Effector memory CD4-positive, alpha-beta T cell (primary cell): Measurements from ENCODE around the gene PLEKHD1.

Experiments used
- DNase-seq, 3 donors: peaks; one replicate each; pipeline ENCODE4 v3.0.0-alpha.2; 2020
- H3K27ac ChIP-seq: 2 replicates; pipeline ENCODE4 v1.7.0; 2013; ENCODE audit warnings: mild to moderate bottlenecking, low read length, moderate library complexity; ENCODE audit not compliant: insufficient read depth, poor library complexity, severe bottlenecking
- H3K27me3 ChIP-seq: replicated peaks from 2 replicates; pipeline ENCODE4 v1.7.0; 2013; ENCODE audit warnings: mild to moderate bottlenecking, low read length; ENCODE audit not compliant: insufficient read depth, control insufficient read depth, poor library complexity, severe bottlenecking
- H3K36me3 ChIP-seq: 2 replicates; pipeline ENCODE4 v1.7.0; 2013; ENCODE audit warnings: mild to moderate bottlenecking, low read length, moderate library complexity; ENCODE audit not compliant: control insufficient read depth, insufficient read depth
- H3K4me1 ChIP-seq: 2 replicates; pipeline ENCODE4 v1.7.0; 2013; ENCODE audit warnings: low read length, mild to moderate bottlenecking; ENCODE audit not compliant: control insufficient read depth, insufficient read depth, poor library complexity, severe bottlenecking
- H3K4me3 ChIP-seq: 2 replicates; pipeline ENCODE4 v1.7.0; 2013; ENCODE audit warnings: low read length, low read depth, mild to moderate bottlenecking; ENCODE audit not compliant: insufficient read depth, poor library complexity, severe bottlenecking
- H3K9me3 ChIP-seq: 2 replicates; pipeline ENCODE4 v1.7.0; 2013; ENCODE audit warnings: mild to moderate bottlenecking, low read length, moderate library complexity; ENCODE audit not compliant: control insufficient read depth

PLEKHD1 gene

DNA sequence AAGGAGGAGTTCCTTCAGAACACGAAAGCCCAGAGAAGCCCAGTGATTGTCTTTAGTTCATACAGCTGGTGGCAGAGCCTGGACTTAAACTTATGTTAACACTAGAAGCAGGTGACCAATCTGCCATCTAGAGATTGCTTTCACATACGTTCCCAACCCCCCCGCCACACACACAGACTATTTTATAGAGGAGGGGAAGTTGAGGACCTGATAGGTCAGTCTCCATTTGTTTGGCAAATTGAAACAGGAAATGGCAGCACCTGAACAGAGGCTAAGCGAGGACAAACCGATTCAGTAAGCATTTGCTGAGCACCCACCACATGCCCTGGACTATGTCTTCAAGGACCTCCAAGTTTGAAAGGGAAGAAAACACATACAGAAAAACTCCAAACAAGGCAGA lies 4.8 kb upstream of the PLEKHD1 start:
- Histone ChIP-seq H3K36me3 (no peaks in the 10 kb centered on the region), H3K27ac (no peak overlapping the region), H3K9me3 (no peaks in the 10 kb centered on the region), H3K4me1 (peaks cover 4% of the 10 kb centered on the region), H3K4me3 (no peak overlapping the region), H3K27me3 (peaks cover 6% of the 10 kb centered on the region)
- DNase-seq, result no peak

DNA sequence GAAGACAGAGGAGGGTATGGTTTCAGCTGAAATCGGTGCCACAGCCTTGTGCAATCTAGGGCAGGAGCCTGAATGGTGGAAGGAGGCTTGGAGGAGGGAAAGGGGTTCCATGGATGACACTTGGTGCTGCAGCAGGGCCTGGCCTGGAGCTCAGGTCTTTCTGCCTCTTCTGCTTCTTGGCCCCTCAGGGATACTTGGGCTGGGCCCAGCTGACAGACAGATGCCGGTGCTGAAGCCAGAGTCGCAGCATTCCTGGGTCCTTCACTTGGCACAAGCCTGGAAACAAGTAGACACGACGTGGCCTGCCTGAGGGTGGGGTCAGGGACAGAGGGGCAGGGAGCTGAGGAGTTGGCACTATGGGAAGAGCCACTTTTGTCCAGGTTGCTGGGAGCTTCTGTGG lies 4.4 kb upstream of the PLEKHD1 start:
- H3K27me3 ChIP-seq, result peaks cover 6% of the 10 kb centered on the region
- H3K4me1 ChIP-seq, result peaks cover 4% of the 10 kb centered on the region
- no peaks in the 10 kb centered on the region for H3K9me3 ChIP-seq
- no peak overlapping the region for H3K4me3 ChIP-seq
- H3K27ac ChIP-seq, result no peak overlapping the region
- DNase-seq, result no peak
- H3K36me3 ChIP-seq, result no peaks in the 10 kb centered on the region

DNA sequence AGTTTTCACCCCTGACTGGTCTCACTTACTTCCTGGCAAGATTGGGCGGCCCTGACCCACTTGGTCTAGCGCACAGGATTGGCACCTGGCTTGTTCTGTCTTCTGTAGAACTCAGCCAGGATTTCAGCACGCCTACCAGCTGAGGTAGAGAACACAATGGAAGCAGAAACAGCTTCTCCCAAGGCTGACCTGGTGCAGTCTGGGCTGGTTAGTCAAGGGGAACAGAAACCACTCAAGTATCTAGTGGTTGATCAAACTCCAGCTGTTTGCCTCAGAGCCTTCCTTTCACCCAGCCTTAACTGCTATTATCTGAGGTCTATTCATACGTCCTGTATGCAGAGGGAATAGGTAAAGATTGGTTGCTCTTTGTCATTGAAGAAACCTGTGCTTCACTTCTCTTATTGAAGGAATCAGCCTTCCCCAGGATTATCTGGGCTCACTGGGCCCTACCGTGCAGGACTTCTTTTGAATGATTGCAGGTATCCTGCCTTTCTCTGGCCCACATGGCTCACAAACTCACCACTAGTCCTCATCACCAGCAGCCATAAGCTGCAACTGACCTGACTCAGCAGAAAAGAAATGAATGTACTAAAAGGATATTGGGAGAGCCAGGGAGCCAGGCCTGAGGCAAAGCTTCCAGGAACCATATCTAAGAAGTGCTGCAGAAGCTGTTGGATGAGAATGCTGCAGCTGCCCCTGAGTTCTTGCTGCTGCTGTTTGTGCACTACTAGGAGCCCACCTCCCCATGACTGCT lies 2.5 kb upstream of the PLEKHD1 start:
- no peaks in the 10 kb centered on the region for H3K9me3 ChIP-seq
- H3K36me3 ChIP-seq, result no peaks in the 10 kb centered on the region
- H3K4me3 ChIP-seq, result no peak overlapping the region
- DNase-seq, result no peak
- H3K4me1 ChIP-seq, result peaks cover 4% of the 10 kb centered on the region
- no peak overlapping the region for H3K27ac ChIP-seq
- H3K27me3 ChIP-seq, result peaks cover 6% of the 10 kb centered on the region

DNA sequence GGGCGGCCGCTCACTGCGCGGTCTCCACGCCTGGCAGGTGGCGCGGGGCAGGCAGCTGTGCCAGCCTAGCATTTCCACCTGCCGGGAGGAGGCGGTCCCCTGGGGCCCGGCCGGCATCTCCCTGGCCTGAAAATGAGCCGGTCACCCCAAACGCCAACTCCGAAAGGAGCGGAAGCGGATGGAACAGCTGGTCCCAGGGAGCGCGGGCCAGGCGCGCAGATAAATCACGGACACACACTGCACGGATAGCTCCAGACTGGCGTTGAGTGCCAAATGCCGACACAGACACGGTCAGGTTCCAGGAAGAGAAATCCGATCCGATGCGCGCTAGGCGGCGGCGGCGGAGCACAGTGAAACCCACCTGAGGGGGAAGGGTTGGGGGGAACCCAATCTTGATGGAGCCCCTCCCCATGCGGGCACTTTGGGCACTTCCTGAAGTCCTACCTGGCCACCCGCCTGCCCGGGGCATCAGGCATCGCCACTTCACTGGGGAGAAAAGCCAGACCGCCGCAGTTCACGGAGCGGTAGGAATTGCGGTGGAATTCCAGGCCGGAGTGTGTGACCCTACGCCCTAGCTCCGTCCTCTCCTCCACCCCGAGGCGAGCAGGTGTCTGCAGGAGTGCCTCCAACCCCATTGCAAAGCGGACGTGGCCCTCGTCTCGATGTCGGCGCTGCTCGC lies 624 bp upstream of the PLEKHD1 start:
- no peaks in the 10 kb centered on the region for H3K9me3 ChIP-seq

DNA sequence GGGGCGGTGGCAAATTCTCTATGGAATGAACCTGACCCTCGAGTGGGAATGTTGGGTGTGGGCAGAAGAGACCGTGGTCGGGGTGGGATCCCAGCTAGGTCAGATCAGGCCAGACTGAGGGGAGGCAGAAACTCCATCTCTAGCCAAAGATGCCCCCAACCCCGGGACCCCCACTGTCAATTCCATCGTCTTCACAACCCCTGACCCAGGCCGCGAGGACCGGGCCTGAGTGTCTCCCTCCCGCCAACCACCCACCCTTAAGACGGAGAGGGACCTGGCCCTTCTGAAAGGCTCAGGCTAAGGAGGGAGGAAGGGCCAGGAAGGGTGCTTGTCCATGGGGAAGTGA lies 760 bp downstream of the PLEKHD1 start:
- Histone ChIP-seq H3K4me1 (peaks cover 4% of the 10 kb centered on the region), H3K36me3 (no peaks in the 10 kb centered on the region), H3K4me3 (no peak overlapping the region), H3K27me3 (peaks cover 6% of the 10 kb centered on the region), H3K9me3 (no peaks in the 10 kb centered on the region), H3K27ac (no peak overlapping the region)
- no peak for DNase-seq

More for the DNA sequence above, 624 bp upstream of the PLEKHD1 start:
- Histone ChIP-seq H3K36me3 (no peaks in the 10 kb centered on the region), H3K4me1 (peaks cover 4% of the 10 kb centered on the region), H3K27me3 (peaks cover 6% of the 10 kb centered on the region), H3K27ac (no peak overlapping the region), H3K4me3 (no peak overlapping the region)
- DNase-seq, result no peak

DNA sequence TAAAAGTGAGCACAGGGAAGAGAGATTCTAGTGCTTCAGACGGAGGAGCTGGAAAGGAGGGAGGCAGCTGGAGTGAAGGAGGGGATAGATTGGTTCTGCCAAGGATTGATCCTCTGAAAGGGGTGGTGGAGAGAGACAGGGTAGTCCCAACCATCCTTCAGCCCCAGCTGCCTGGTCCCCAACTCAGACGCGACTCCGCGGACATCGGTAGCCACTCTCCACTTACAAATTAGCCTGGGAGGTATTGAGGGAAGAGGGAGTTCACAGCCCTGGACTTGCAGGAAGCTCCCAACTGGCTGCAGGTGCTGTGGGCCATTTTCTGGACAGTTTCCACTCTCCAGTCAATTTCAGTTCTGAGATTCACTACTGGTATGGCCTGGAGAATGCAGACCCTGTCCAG lies 1.2 kb downstream of the PLEKHD1 start:
- no peak for DNase-seq
- no peak overlapping the region for H3K4me3 ChIP-seq
- H3K4me1 ChIP-seq, result peaks cover 4% of the 10 kb centered on the region
- no peaks in the 10 kb centered on the region for H3K36me3 ChIP-seq
- no peaks in the 10 kb centered on the region for H3K9me3 ChIP-seq
- H3K27ac ChIP-seq, result no peak overlapping the region
- peaks cover 6% of the 10 kb centered on the region for H3K27me3 ChIP-seq

DNA sequence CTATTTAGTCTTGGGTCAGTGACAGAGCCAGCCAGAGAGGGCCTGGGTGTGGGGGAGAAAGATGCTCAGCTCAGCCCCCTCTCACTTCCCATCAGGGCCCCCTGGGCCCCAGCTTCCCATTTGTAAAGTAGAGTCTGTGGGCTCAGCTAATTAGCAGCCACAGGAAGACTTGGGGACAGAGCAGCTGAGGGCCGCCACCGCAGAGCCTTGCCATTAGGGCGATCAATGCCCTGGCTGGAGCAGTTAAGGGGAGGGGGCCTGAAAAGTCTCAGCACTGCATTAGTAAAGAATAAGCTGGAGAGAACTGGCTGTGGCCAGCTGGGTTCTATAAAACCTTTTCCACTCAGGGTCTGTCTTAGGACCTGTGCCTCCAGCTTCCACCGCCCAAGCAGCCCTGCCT lies 2.7 kb downstream of the PLEKHD1 start:
- Histone ChIP-seq H3K4me1 (peaks cover 4% of the 10 kb centered on the region), H3K27me3 (peaks cover 6% of the 10 kb centered on the region), H3K27ac (no peak overlapping the region)

DNA sequence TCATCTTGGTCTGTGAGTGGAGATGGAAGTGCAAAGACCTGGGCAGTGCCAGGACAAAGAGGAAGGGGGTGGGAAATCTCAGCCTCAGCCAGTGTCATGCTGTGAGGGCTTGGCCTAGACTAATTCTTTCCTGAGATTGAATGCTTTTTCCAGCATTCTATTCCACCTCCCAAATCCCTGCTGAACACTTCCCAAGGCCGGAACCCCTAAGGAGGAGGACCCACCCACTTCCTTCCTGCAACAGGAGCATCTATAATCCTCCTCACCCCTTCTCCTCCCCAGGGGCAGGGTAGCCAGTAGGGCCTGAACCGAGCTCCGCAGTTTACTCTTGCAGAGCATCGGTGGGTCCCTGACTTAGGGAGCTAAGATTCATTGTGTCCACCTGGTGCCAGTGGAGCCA lies 3.2 kb downstream of the PLEKHD1 start:
- no peak overlapping the region for H3K27ac ChIP-seq
- peaks cover 6% of the 10 kb centered on the region for H3K27me3 ChIP-seq
- no peak for DNase-seq
- no peaks in the 10 kb centered on the region for H3K9me3 ChIP-seq
- peaks cover 4% of the 10 kb centered on the region for H3K4me1 ChIP-seq
- H3K36me3 ChIP-seq, result no peaks in the 10 kb centered on the region
- H3K4me3 ChIP-seq, result no peak overlapping the region

More for the DNA sequence above, 2.7 kb downstream of the PLEKHD1 start:
- H3K4me3 ChIP-seq, result no peak overlapping the region
- H3K36me3 ChIP-seq, result no peaks in the 10 kb centered on the region
- no peak for DNase-seq
- no peaks in the 10 kb centered on the region for H3K9me3 ChIP-seq

DNA sequence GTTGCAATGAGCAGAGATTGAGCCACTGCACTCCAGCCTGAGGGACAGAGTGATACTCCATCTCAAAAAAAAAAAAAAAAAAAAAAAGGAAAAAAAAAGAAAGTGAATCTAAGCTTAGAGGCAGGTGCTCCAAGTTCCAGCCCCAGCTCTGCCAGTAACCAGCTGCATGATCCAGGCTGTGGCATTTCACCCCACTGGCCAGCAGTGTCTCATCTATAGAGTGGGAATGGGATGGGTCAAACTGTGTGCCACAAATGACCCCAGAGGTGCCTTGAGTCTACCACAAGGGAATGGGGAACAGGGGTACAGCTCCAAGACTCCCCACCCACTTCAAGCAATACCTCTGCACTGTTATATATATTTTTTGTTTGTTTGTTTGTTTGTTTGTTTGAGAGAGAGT lies 5.0 kb downstream of the PLEKHD1 start:
- Histone ChIP-seq H3K9me3 (no peaks in the 10 kb centered on the region), H3K36me3 (no peaks in the 10 kb centered on the region), H3K4me1 (no peaks in the 10 kb centered on the region), H3K4me3 (no peak overlapping the region), H3K27ac (no peak overlapping the region), H3K27me3 (peaks cover 5% of the 10 kb centered on the region)
- no peak for DNase-seq

DNA sequence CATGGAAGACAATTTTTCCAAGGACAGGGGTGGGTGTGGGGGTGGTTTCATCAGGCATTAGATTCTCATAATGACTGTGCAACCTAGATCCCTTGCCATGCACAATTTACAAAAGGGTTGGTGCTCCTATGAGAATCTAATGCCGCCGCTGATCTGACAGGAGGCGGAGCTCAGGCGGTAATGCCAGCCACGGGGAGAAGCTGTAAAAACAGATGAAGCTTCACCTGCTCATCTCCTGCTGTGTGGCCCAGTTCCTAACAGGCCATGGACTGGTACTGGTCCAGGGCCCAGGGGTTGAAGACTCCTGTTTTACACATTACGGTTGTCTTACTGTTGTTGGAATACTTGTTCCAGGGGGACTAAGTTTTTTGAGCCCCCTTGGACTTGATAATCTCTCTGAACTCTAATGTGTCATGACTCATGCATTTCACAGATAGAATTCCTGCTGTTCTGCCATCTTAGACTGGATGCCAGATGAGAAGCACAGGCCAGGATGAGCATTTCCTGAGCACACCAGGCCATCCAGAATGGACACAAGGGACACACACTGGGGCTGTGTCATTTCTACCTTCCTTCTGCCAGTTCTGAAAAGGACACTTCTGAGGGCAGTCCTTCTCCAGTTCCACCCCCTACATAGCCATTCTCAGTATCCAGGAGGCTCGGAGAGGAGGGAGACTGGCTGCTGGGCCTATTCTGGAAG lies 5.8 kb downstream of the PLEKHD1 start:
- H3K4me1 ChIP-seq, result no peaks in the 10 kb centered on the region
- no peaks in the 10 kb centered on the region for H3K36me3 ChIP-seq
- no peaks in the 10 kb centered on the region for H3K9me3 ChIP-seq
- no peak for DNase-seq
- H3K27ac ChIP-seq, result no peak overlapping the region
- H3K4me3 ChIP-seq, result no peak overlapping the region
- peaks cover 5% of the 10 kb centered on the region for H3K27me3 ChIP-seq
